Endothelial cell of umbilical vein (primary cell): Measurements from ENCODE around the gene CIDEC. TPM values are rescaled to one million over a fixed set of nuclear protein-coding genes. Genes with fewer than 3 reads are reported as not detected.
A peak's percentile ranks its signal among the peaks of the same experiment; 100 is the strongest.

ENCODE experiments used
- BruUV-seq: library from RNA; stranded (reverse); fragments of 400-500 nt; replicated peaks from 2 replicates; lab custom pipeline; 2021; lab: Mats Ljungman, UMichigan
- CTCF ChIA-PET: fragments of 300-600, 350-600 bp; sonication (Branson Sonifier 250); formaldehyde crosslinking; loops from one replicate; lab custom pipeline; 2021; ENCODE audit warnings: antibody characterized with exemption, inconsistent platforms; lab: Charles Lee
- POLR2A ChIA-PET: fragments of 300-600, 350-600 bp; sonication (Branson Sonifier 250); formaldehyde crosslinking; loops from one replicate; lab custom pipeline; 2021; ENCODE audit warnings: antibody characterized with exemption, inconsistent platforms; lab: Charles Lee
- DNase-seq: peaks from one replicate; pipeline ENCODE4 v3.0.0-alpha.2; 2011; ENCODE audit warnings: low read depth, low spot score
- FAIRE-seq: peaks from 2 replicates; lab custom pipeline; 2011; peaks lifted over from hg19 to GRCh38; lab: Jason Lieb, UNC
- H2AFZ ChIP-seq: 2 replicates; pipeline ENCODE4 v1.6.0; 2012; ENCODE audit warnings: low read depth, low read length, control low read depth, inconsistent platforms
- H3K27ac ChIP-seq: 2 replicates; pipeline ENCODE4 v1.5.1; 2011; ENCODE audit warnings: low read depth, mild to moderate bottlenecking, control low read depth, low read length, moderate library complexity; ENCODE audit not compliant: insufficient read depth
- H3K27me3 ChIP-seq, 2 experiments: 2 replicates each; pipeline versions ENCODE4 v1.6.0 to v1.6.1; 2011; ENCODE audit warnings: low read length in 2 of 2, mixed read lengths in 1 of 2; ENCODE audit not compliant: control insufficient read depth in 2 of 2, insufficient read depth in 2 of 2
- H3K36me3 ChIP-seq, 2 experiments: 2 replicates in 1 of 2; 3 replicates in 1 of 2; pipeline ENCODE4 v1.5.1; 2011; ENCODE audit warnings: low read length in 2 of 2, mild to moderate bottlenecking in 1 of 2, moderate library complexity in 1 of 2; ENCODE audit not compliant: control insufficient read depth in 2 of 2, insufficient read depth in 2 of 2; ENCODE audit errors: extremely low read depth in 1 of 2
- H3K4me1 ChIP-seq: 3 replicates; pipeline ENCODE4 v1.5.1; 2011; ENCODE audit warnings: mild to moderate bottlenecking, low read length; ENCODE audit not compliant: control insufficient read depth, insufficient read depth; ENCODE audit errors: extremely low read depth
- H3K4me2 ChIP-seq: 2 replicates; pipeline ENCODE4 v1.6.1; 2011; ENCODE audit warnings: low read length, control low read depth, mixed read lengths; ENCODE audit not compliant: insufficient read depth
- H3K4me3 ChIP-seq, 3 experiments: fragments of 200-600 bp in 1 of 3; sonication (generic), shearing (Covaris generic) in 1 of 3; replicated peaks in 1 of 3; 2 replicates each; pipeline ENCODE4 v1.5.1; 2011 to 2016; ENCODE audit warnings: control low read depth in 3 of 3, low read length in 3 of 3, mild to moderate bottlenecking in 2 of 3, inconsistent platforms in 1 of 3, low read depth in 1 of 3, moderate library complexity in 1 of 3; ENCODE audit not compliant: insufficient read depth in 1 of 3
- H3K79me2 ChIP-seq: 2 replicates; pipeline ENCODE4 v1.6.0; 2012; ENCODE audit warnings: low read length, inconsistent platforms; ENCODE audit not compliant: control insufficient read depth, insufficient read depth
- H3K9ac ChIP-seq: replicated peaks from 2 replicates; pipeline ENCODE3; 2011; ENCODE audit warnings: low read length, control low read depth; ENCODE audit not compliant: insufficient read depth; ENCODE audit errors: extremely low read depth
- H3K9me1 ChIP-seq: replicated peaks from 3 replicates; pipeline ENCODE4 v1.6.0; 2011; ENCODE audit warnings: mild to moderate bottlenecking, low read length; ENCODE audit not compliant: control insufficient read depth, insufficient read depth; ENCODE audit errors: extremely low read depth
- H3K9me3 ChIP-seq: replicated peaks from 2 replicates; pipeline ENCODE4 v1.5.1; 2012; ENCODE audit warnings: low read length, inconsistent platforms; ENCODE audit not compliant: control insufficient read depth, insufficient read depth
- H4K20me1 ChIP-seq: replicated peaks from 2 replicates; pipeline ENCODE3; 2011; ENCODE audit warnings: mild to moderate bottlenecking, low read length; ENCODE audit not compliant: control insufficient read depth, insufficient read depth; ENCODE audit errors: extremely low read depth
- EZH2 ChIP-seq: IDR thresholded peaks from 2 replicates; pipeline ENCODE4 v1.6.1; 2012; ENCODE audit warnings: borderline replicate concordance, low read depth, mild to moderate bottlenecking, moderate library complexity, low read length, inconsistent platforms; ENCODE audit not compliant: severe bottlenecking
- FOS ChIP-seq: IDR thresholded peaks from 2 replicates; pipeline ENCODE4 v1.6.1; 2011; ENCODE audit warnings: mild to moderate bottlenecking, low read length, moderate library complexity, borderline replicate concordance; ENCODE audit not compliant: insufficient read depth
- GATA2 ChIP-seq: IDR thresholded peaks from 2 replicates; pipeline ENCODE4 v1.7.0; 2011; ENCODE audit warnings: low read depth, mild to moderate bottlenecking, moderate library complexity, mixed read lengths, low read length; ENCODE audit not compliant: insufficient read length, insufficient read depth
- JUN ChIP-seq: IDR thresholded peaks from 2 replicates; pipeline ENCODE4 v1.6.1; 2011; ENCODE audit warnings: borderline replicate concordance, low read depth; ENCODE audit not compliant: insufficient read length, insufficient read depth
- MYC ChIP-seq: IDR thresholded peaks from one replicate; pipeline ENCODE4 v1.6.1; 2011; ENCODE audit warnings: mild to moderate bottlenecking, low read depth, low read length
- POLR2A ChIP-seq: IDR thresholded peaks from 2 replicates; pipeline ENCODE4 v1.6.1; 2012; ENCODE audit warnings: low read depth, mild to moderate bottlenecking, control low read depth, low read length
- POLR2AphosphoS5 ChIP-seq: IDR thresholded peaks from 2 replicates; pipeline ENCODE4 v1.6.1; 2012; ENCODE audit warnings: low read depth, mild to moderate bottlenecking, control low read depth, low read length, moderate library complexity; ENCODE audit not compliant: insufficient read depth
- dilution Hi-C: fragments of 300-500 bp; cut with MboI; formaldehyde crosslinking; loops from one replicate; pipeline ENCODE4 v1.15.0; 2019; ENCODE audit warnings: low sequenced_read_pairs; ENCODE audit not compliant: extremely low pct_ligation_motif_present
- intact Hi-C: fragments of 100-400 bp; cut with micrococcal nuclease; formaldehyde crosslinking; loops from one replicate; pipeline ENCODE4 v1.10.0; 2022
- polyA plus RNA-seq, 4 experiments: library from polyadenylated mRNA; depleted of rRNA in 3 of 4; stranded (reverse) in 3 of 4; unstranded in 1 of 4; fragments of >200 nt; gene quantifications; 2 replicates each; pipeline versions ENCODE4 v1.2.1 to v1.2.3, GENCODE V29; 2011 to 2012; ENCODE audit warnings: missing spikeins in 1 of 4
- total RNA-seq: library from RNA; stranded (reverse); gene quantifications from 2 replicates; pipeline ENCODE4 v1.2.3, GENCODE V29; 2021
- TF ChIP-seq, protein P1 (sequence below): IDR thresholded peaks from 2 replicates; pipeline ENCODE4 v1.6.1; 2011; ENCODE audit not compliant: insufficient read depth, insufficient read length
- TF ChIP-seq, protein P2 (sequence below), 2 donors: IDR thresholded peaks; 1 replicate in 1 of 2; 2 replicates in 1 of 2; pipeline ENCODE4 v1.5.1; 2011; ENCODE audit warnings: low read length in 2 of 2, mild to moderate bottlenecking in 2 of 2, moderate library complexity in 2 of 2, control low read depth in 1 of 2, inconsistent platforms in 1 of 2, low read depth in 1 of 2; ENCODE audit not compliant: insufficient read depth in 1 of 2; ENCODE audit errors: extremely low read depth in 1 of 2

Gene CIDEC
- total and polyA plus RNA-seq, 2 donors (not counting 3 experiments of a cell fraction or from before 2014, with no cell fraction given), result 0.14 TPM; not detected in 1

DNA sequence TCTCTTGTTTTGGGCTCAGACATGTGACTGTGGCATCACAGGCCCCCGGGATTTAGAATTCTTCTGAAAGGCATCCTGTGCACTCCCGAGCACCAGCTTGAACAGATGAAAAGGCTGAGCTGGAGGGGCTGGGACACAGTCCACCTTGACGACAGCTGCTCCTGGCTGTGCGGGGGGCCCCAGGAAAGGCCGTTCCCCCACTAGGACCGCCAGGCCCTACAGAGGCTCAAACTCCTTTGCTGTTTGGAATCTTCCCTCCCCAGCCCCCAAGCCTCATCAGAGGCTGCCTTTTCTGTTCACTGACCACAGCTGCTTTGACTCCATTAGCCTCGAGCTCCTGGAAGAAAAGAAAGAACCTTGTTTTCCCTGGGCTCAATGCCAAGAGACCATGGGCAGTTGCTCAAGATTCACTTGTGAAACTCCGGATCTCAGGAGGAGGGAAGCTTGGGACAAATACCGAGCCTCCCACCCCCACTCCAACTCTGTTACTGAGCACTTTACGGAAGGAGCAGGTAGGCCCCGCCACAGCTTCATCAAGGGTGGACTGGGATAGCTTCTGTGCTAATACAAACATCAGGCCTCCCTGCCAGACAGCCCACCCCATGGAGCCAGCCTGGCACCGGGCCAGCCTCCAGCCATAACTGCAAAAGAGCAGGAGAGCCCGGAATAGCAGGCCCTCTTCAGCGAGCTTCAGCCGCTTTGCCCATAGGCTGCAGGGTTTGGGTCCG lies 15.7 kb downstream of the CIDEC start:
- TF ChIP-seq, protein P1, sequence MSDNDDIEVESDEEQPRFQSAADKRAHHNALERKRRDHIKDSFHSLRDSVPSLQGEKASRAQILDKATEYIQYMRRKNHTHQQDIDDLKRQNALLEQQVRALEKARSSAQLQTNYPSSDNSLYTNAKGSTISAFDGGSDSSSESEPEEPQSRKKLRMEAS, result no peak
- no peak for TF ChIP-seq FOS
- no peak for TF ChIP-seq POLR2AphosphoS5
- TF ChIP-seq GATA2, result no peak
- TF ChIP-seq POLR2A, result no peak
- TF ChIP-seq, protein P2, sequence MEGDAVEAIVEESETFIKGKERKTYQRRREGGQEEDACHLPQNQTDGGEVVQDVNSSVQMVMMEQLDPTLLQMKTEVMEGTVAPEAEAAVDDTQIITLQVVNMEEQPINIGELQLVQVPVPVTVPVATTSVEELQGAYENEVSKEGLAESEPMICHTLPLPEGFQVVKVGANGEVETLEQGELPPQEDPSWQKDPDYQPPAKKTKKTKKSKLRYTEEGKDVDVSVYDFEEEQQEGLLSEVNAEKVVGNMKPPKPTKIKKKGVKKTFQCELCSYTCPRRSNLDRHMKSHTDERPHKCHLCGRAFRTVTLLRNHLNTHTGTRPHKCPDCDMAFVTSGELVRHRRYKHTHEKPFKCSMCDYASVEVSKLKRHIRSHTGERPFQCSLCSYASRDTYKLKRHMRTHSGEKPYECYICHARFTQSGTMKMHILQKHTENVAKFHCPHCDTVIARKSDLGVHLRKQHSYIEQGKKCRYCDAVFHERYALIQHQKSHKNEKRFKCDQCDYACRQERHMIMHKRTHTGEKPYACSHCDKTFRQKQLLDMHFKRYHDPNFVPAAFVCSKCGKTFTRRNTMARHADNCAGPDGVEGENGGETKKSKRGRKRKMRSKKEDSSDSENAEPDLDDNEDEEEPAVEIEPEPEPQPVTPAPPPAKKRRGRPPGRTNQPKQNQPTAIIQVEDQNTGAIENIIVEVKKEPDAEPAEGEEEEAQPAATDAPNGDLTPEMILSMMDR (IDR thresholded peaks at IDR 0.05; ENCODE audit: extremely low read depth in 1 of 2, insufficient read depth in 1 of 2, low read depth in 1 of 2, low read length in 2 of 2), result no peak
- TF ChIP-seq EZH2, result no peak
- no peak for TF ChIP-seq JUN
- no peak for TF ChIP-seq MYC
- DNase-seq (peak; percentile 20), FAIRE-seq (peak; percentile 84)
- intact Hi-C loops (no loop called here), dilution Hi-C loops (no loop called here)
- H3K4me3 ChIP-seq, result no peak overlapping the region
- H3K4me1 ChIP-seq, result no peaks in the 10 kb centered on the region
- H3K36me3 ChIP-seq, result no peaks in the 10 kb centered on the region
- no peak overlapping the region for H3K27ac ChIP-seq
- POLR2A ChIA-PET, result no interaction called here
- BruUV-seq, result no TSS peak
- H4K20me1 ChIP-seq, result no peaks in the 10 kb centered on the region
- H2AFZ ChIP-seq, result no peak overlapping the region
- H3K9ac ChIP-seq, result no peak overlapping the region
- no peak overlapping the region for H3K4me2 ChIP-seq
- CTCF ChIA-PET, result interaction anchor here (0.9 to 1.8 kb wide), 4 partner anchors 16 to 82 kb away, joined by 3 to 7 read pairs (median 5); no protein-coding TSS in a partner anchor
- no peaks in the 10 kb centered on the region for H3K9me3 ChIP-seq
- H3K9me1 ChIP-seq, result no peaks in the 10 kb centered on the region
- H3K79me2 ChIP-seq, result no peaks in the 10 kb centered on the region
- no peaks in the 10 kb centered on the region for H3K27me3 ChIP-seq
